ENCODE data around the gene CCDC18. TPM values are rescaled to one million over a fixed set of nuclear protein-coding genes. Genes with fewer than 3 reads are reported as not detected.

The CCDC18 gene
- total and polyA plus RNA-seq, 8 donors: 0.95 to 1.7 (median 1.2) TPM

GRCh38 chr1:93196591-93196990 is 16.1 kb downstream of the CCDC18 start:
- TF ChIP-seq CTCF (IDR thresholded peaks at IDR 0.05): no peak
- Histone ChIP-seq H3K4me1 (no peaks in the 10 kb centered on the region), H3K9me3 (no peaks in the 10 kb centered on the region), H3K27me3 (no peaks in the 10 kb centered on the region), H3K27ac (no peak overlapping the region), H3K4me3 (no peak overlapping the region), H3K36me3 (no peaks in the 10 kb centered on the region)
- DNase-seq (no peak), ATAC-seq (no peak), FAIRE-seq (no peak)
- intact Hi-C loops (cut with DNase I): no loop called here
- WGBS, 2 donors: 87 to 89% methylated on average over 1 of the region's 1 CpG

- Histone ChIP-seq H3K36me3 (no peaks in the 10 kb centered on the region), H3K4me3 (no peak overlapping the region), H3K27me3 (no peaks in the 10 kb centered on the region), H3K27ac (no peak overlapping the region), H3K4me1 (no peaks in the 10 kb centered on the region), H3K9me3 (no peaks in the 10 kb centered on the region)
- intact Hi-C loops (cut with DNase I): no loop called here
- ATAC-seq: no peak
- WGBS, 2 donors: 95 to 98% methylated on average over 9 of the region's 9 CpGs
- no peak for TF ChIP-seq CTCF (IDR thresholded peaks at IDR 0.05)
- no peak for FAIRE-seq
- DNase-seq: peak in 1 of 6 donors; percentile 45
Measured at GRCh38 chr1:93199150-93199549, 18.6 kb downstream of the CCDC18 start.

GRCh38 chr1:93200086-93200620 is 19.6 kb downstream of the CCDC18 start:
- intact Hi-C loops (cut with DNase I): no loop called here
- no peaks in the 10 kb centered on the region for H3K36me3 ChIP-seq
- no peak overlapping the region for H3K27ac ChIP-seq
- no peak overlapping the region for H3K4me3 ChIP-seq
- no peak for DNase-seq
- H3K9me3 ChIP-seq: no peaks in the 10 kb centered on the region
- ATAC-seq: no peak
- H3K27me3 ChIP-seq: no peaks in the 10 kb centered on the region
- TF ChIP-seq CTCF (IDR thresholded peaks at IDR 0.05): no peak
- no peak for FAIRE-seq
- no peaks in the 10 kb centered on the region for H3K4me1 ChIP-seq
- 94 to 95% methylated on average over 6 of the region's 6 CpGs for WGBS, 2 donors

- Histone ChIP-seq H3K4me3 (no peak overlapping the region), H3K27ac (no peak overlapping the region), H3K27me3 (no peaks in the 10 kb centered on the region), H3K4me1 (no peaks in the 10 kb centered on the region), H3K9me3 (no peaks in the 10 kb centered on the region), H3K36me3 (no peaks in the 10 kb centered on the region)
- 63 to 64% methylated on average over 4 of the region's 4 CpGs for WGBS, 2 donors
- DNase-seq (no peak), FAIRE-seq (no peak), ATAC-seq (no peak)
- intact Hi-C loops (cut with DNase I): no loop called here
- no peak for TF ChIP-seq CTCF (IDR thresholded peaks at IDR 0.05)
Measured at GRCh38 chr1:93200714-93201113, 20.2 kb downstream of the CCDC18 start.

- Histone ChIP-seq H3K4me1 (no peaks in the 10 kb centered on the region), H3K9me3 (no peaks in the 10 kb centered on the region), H3K27me3 (no peaks in the 10 kb centered on the region), H3K27ac (no peak overlapping the region), H3K36me3 (no peaks in the 10 kb centered on the region), H3K4me3 (no peak overlapping the region)
- no peak for TF ChIP-seq CTCF (IDR thresholded peaks at IDR 0.05)
- ATAC-seq: no peak
- no peak for FAIRE-seq
- 61 to 70% methylated on average over 6 of the region's 6 CpGs for WGBS, 2 donors
- intact Hi-C loops (cut with DNase I): no loop called here
- DNase-seq: no peak
Measured at GRCh38 chr1:93205892-93206566, 25.5 kb downstream of the CCDC18 start.
